CMK (cell line): Measurements from ENCODE around the gene MGLL.

Source experiments
- DNase-seq: peaks from one replicate; pipeline ENCODE4 v3.0.0-alpha.2; 2010; ENCODE audit warnings: low read depth

The MGLL gene

GRCh38 chr3:127722091-127722784 is 100.1 kb downstream of the MGLL start:
- no peak for DNase-seq

- DNase-seq, result no peak
Measured at GRCh38 chr3:127720985-127721935, 101.1 kb downstream of the MGLL start.

GRCh38 chr3:127720161-127720823 is 102.0 kb downstream of the MGLL start:
- no peak for DNase-seq

DNA sequence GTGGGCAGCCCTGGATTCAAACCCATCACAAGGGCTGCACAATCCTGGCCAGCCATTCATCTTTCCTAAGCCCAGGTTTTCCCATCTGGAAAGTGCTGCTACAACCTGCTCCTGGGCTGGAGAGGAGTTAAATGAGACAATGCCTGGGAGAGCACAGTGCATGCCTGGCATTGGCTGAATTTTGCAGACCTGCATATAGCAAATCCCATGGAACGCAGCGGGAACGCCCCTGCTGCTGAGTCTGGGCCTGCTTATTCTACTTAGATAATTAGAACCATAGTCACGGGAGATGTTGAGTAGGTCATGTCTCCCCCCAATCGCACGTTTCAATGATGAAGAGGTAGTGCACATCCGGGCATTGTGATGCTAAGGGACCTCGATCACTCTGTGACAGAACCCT is 102.9 kb downstream of the MGLL start:
- no peak for DNase-seq

DNA sequence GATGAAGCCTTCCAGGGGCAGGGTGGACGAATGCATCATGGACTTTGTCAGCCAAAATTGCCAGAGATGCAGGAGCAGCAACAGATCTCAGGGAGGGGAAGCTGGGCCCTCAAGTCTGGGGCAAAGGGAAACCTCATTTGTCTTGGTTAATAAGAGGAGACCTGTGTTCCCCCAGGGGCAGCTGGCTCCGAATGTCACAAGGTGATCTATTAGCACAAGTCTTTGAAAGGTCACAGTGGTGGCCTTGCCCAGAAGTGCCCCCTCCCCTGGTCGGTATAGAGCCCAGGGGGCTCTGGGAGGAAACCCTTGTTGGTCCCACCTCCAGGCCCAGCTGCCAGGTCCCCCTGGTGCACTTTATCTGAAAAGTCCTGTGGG is 103.4 kb downstream of the MGLL start:
- no peak for DNase-seq

GRCh38 chr3:127718245-127718915 is 103.9 kb downstream of the MGLL start:
- DNase-seq, result no peak

DNA sequence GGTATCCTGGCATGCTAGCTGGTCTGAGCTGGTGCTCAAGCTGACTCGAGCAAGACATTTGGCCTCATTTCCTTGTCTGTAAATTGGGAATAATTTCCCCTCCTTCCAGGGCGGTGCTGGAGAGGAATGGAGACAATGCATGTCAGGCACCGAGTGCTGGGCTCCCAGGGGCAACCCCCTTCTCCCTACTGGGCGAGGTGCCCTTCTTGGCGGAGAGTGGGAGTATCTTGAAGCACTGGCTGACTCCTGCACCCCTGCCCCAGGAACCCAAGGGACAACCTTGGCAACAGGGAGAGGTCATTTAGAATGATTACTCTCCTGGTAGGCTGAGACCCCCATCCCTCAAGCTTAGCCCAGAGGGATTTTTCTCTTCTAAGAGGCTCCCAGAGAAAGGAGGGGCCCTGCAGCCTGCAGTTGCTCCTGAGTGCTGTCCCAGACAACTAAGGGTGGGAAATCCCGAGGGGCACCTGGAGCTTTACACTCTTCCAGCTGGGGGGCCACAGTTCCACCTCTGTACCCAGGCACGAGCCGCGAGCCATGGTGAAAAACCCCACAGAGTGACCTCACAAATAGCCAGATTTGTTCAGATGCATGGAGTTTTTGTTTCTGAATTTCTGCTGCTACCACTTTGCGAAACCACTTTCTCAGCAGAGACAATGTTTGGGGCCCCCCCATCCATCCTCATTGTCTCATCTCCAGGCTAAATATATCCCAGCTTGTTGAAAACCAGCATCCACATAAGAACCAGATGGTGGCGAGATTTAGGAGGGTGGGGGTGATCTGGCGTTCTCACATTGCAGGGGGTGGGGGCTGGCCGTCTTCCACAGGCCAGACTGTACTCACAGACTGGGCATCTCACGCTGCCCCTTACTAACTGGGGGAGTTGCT is 104.7 kb downstream of the MGLL start:
- no peak for DNase-seq

- no peak for DNase-seq
Measured at GRCh38 chr3:127716384-127716783, 105.9 kb downstream of the MGLL start.

DNA sequence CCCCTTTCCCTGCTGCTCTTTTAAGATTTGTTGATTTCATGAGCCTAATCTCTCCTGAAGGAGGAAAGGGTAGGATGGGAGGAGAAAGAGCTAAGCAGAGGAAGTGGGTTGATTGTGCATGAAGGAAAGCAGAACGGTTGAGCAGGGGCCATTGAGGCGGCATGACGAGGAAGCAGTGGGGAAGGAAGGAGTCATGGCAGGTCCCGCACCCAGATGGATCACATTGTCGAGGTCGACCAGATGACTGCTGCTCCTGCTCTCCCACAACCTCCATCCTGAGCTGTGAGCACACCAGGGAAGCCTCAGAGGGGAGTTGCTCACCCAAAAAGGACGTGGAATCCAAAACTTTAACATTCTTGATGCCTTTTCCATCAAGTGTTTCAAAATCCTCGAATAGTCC is 106.8 kb downstream of the MGLL start:
- no peak for DNase-seq

- no peak for DNase-seq
Measured at GRCh38 chr3:127714866-127715265, 107.4 kb downstream of the MGLL start.

DNA sequence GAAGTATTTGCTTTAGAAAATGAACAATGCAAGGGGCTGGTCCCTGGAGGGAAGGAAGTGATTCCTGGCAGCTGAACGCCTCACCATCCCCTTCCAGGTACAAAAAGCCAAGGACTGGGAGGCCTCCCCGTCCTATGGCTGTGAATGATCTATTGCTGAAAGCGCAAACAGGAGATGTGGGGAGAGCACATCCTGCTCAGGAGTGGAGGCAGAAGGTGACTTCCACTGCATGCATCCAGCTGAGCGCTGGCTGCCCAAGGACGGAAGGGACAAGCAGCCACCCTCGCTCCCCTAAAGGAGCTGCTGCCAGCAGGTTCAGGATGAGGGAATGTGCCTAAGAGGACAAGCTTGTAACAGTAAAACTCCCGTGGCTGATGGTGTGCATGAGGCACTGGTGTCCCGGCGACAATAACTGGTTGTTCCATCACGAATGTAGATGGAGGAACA is 108.2 kb downstream of the MGLL start:
- no peak for DNase-seq

DNA sequence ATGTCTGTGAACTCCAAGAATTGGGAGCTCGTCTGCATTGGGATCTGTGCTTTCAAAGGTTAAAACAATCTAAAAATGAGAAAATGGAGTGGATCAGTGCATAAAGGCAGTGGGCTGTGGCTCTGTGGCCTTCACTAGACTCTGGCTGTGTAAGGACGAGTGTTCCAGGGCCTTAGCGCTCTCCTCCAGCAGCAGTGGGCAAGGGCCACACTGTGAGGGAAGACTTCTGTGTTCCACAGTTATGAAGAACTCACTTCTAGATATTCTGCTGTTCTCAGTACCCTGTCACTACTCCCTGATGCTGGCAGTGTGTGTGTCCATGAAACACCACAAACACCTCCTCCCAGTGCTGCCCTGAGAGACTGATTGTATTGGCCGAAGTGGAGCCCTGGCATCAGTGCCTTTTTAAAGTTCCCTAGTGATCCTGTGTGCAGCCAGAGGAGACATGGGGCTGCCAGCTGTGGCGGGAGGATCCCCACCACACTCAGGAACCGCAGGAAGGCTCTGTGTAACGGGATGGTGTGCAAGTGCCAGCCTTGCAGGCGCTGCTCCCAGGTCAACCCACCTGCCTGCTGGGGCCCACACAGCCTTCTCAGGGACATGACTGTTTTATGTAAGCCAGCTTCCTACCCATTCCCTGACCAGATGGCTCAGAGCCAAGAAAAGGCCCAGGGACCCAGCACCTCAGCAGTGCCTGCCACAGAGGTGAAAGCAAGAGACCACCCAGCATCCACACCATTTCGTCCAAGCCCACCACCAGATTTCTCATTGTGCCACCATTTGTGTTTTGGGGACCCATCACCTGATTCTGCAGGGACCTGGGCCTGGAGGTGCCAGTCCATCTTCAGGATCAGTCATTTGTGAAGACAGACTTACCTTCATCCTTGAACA is 109.2 kb downstream of the MGLL start:
- no peak for DNase-seq

DNA sequence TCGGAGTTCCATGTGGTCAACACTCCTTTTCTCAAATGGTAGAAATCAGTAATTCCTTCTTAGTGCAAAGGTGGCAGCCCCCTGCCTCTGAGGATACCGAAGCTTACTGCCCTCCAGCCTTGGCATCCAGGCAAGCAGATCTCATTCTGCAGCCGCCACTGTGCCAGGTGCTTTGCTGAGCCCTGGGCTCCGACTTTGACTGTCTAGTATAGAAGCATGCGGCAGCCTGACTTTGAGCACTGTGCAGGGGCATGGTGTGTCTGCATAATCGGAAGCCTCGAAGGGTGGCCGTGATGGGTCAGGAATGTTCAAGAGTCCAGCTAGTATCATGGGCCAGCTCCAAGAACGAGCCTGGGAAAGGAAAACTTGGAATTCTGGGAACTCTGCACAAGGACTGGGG is 109.9 kb downstream of the MGLL start:
- no peak for DNase-seq

GRCh38 chr3:127711896-127712295 is 110.4 kb downstream of the MGLL start:
- DNase-seq, result no peak

GRCh38 chr3:127711021-127711695 is 111.2 kb downstream of the MGLL start:
- DNase-seq, result no peak

GRCh38 chr3:127710155-127710941 is 112.0 kb downstream of the MGLL start:
- DNase-seq, result no peak

DNA sequence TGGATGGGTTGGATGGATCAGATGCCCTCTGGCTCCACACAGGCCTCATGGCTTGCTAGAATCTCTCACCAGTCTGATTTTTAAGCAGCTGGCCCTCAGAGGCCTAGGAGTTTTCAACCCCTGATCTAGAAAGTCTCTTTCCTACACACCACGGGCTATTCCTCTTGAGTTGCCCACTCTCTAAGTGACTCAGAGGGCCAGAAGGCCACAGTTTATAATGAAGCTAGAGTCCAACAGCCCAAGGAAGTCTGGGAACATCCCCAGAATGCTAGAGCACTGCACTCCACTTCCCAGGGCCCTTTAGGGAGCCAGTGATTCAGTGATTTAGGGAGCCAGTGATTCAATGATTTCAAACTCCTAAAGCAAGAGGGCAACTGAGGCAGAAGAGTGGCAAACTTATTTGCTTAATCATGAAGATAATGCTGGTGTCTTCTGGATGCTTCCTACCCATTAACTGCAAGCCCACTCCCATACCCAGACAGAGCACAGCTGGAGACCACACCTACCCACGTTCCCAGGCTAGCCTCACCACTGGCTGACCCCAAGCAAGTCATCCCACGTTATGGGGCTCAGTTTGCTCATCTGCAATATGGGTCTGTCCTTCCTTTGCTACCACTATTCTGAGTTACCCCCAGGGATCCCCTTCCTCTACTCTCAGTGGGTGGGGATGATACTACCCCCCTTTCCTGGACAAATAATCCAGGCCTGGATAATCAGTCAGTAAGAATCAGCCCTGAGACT is 112.8 kb downstream of the MGLL start:
- DNase-seq, result no peak

DNA sequence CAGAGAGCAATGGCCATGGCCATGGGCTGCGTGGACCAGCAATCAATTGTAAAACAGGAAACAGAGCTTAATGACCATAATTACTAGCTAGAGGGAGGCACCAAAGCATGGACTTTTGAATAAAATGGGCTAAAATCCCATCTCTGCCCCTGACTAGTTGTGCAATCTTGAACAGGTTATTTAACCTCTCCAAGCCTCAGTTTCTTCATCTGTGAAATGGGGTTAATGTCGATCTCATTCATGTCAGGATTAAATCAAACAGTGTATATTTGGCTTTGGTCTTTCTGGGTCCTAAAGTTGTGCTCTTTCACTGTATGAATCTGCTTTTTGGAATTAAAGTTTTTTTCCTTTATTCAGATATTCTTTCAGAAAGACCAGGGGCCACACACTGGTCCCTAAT is 113.5 kb downstream of the MGLL start:
- no peak for DNase-seq
